DMS53 treated with DMSO at 0.1 percent for 48 hours (cell line): ENCODE data around the gene BIN1.
A peak's percentile ranks its signal among the peaks of the same experiment; 100 is the strongest.

Experiments used
- DNase-seq: peaks from one replicate; lab custom pipeline; 2025; ENCODE audit not compliant: unreplicated experiment; lab: John Stamatoyannopoulos, UW

The BIN1 gene

GRCh38 chr2:127058954-127059252, 48.1 kb downstream of the BIN1 start:
- no peak for DNase-seq

DNA sequence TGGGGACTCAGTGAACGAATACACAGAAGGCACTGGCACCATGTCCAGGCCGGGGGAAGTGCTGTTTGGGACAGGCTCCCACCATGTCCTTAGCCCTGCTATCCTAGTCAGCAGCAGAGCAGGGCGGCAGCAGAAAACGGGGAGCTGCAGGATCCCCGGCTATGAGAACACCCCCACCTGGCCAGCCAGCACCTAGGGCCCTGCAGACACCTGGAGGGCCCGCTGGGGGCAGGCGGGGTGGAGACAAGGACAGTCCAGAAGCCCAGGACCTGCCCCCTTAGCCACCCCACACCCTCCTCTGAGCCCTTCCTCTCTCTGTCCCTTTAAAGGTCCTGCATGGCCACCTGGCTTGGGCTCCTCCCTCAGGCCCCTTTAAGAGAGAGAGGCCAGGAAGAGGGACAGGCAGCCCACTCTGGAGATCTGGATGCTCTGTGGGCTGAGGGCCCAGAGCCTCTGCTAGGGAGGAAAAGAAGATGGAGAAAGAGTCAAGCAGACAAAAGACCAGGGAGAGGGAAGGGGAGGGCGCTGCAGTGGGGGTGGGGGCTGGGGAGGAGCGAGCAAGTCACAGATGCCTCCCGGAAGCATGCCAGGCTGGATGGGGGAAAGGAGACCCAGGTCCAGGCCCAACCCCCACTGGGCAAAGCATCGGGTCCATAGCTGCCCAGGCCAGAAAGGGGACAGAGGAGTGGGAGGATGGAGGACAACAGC, 48.6 kb downstream of the BIN1 start:
- DNase-seq, result no peak

- no peak for DNase-seq
These were observed 49.3 kb downstream of the BIN1 start for GRCh38 chr2:127057371-127058245.

DNA sequence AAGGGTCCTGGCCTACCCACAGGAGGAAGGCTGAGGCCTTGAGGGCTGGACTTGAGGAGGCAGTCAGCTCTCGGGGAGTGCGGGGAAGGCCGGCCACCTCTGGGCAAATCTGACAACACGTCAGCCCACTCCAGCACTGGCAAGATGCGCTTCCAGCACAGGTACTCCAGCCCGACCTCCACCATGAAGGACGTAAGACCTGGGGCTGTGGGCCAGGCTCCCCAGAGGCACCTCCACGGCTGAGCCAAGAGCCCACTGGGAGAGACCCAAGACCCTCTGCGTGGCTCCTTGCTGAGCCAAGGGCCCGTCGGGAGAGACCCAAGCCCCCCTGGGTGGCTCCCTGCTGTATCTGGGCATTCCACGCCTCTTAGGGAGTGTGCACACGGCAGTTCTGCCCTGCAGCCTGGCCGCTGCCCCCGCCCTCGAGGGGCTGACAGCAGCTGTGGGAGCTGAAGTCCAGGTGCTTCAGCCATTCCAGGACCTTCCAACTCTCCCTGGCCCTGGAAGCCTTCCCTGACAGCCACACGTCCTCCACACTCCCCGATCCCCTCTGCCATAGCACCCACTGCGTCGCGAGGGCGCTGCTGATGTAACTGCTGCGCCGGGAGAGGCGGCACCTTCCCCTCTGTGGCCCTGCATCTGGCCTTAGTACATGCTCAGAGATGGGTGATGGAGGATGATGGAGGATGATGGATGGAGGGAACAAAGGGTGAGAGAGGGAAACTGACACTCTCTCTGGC, 50.2 kb downstream of the BIN1 start:
- no peak for DNase-seq

GRCh38 chr2:127056086-127056485, 50.9 kb downstream of the BIN1 start:
- DNase-seq, result no peak

- no peak for DNase-seq
These were observed 51.2 kb downstream of the BIN1 start for GRCh38 chr2:127055786-127056076.

DNA sequence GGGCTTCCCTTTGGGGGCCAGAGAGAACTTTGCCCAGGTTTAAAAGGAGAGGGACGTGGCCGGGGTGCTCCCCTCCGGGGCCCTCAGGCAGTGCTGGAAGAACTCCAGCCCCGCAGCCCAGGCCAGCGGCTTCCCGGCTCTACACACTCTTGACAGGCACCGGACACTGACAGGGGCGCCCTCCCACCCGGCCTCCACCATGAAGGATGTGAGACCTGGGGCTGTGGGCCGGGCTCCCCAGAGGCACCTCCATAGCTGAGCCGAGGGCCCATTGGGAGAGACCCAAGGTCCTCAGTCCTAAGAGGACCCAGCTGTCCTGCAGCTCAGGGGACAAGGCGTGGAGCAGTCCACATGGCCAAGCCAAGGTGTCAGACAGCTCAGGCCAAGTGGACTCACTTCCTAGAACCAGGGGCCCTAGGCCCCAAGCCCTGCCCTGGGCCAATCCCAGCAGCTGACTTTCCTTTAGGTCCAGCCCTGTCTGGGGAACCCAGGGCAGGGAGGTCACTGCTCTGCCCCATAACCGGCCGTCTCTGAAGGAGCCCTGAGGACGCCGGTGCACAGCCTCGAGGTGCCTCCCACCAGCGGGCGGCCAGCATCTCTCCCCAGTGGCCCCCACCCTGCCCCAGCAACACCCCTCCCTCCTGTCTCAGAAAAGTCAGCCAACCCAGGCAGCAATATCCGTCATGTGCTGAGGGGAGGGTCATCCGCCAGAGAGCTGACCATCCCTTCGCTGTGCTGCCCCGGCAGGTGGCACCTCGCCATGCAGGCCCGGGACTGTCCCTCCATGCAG, 51.8 kb downstream of the BIN1 start:
- no peak for DNase-seq

GRCh38 chr2:127054604-127054930, 52.4 kb downstream of the BIN1 start:
- no peak for DNase-seq

DNA sequence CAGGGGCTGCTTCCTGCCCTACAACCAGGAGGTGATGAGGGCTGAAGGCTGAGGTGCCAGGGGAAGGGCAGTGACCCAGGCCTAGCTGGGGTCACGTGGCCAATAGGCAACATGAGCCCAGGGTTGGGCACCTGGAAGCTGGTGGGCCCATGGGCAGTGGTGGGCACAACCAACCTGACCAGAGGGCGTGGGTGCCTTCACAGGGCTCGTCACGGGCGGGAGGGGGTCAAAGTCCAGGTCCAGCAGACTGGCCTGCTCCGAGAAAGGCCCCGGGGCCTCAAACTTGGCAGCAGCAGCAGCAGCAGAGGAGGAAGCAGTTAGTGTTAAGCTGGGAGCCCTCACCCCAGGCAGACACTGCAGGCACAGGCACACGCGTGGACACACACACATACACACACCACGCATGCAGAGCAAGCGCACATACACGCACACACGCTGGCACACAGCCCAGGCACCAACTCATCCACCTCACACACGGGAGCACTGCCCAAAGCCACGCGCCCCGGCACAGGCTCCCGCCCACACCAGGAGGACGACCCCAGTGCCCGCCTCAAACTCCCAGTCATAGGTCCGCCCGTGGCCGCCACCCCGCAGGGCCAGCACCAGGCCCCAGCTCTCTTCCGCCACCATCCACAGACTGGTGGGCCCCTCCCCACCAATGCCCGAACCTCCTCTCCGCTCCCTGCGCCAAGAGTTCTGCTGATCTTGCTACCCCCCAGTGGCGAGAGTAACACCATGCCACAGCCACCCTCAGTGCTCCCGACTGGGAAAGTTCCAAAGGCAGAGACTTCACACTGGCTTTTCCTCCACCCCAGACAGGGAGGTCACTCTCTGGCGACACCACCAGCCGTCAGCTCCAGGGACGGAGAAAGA, 53.0 kb downstream of the BIN1 start:
- no peak for DNase-seq

DNA sequence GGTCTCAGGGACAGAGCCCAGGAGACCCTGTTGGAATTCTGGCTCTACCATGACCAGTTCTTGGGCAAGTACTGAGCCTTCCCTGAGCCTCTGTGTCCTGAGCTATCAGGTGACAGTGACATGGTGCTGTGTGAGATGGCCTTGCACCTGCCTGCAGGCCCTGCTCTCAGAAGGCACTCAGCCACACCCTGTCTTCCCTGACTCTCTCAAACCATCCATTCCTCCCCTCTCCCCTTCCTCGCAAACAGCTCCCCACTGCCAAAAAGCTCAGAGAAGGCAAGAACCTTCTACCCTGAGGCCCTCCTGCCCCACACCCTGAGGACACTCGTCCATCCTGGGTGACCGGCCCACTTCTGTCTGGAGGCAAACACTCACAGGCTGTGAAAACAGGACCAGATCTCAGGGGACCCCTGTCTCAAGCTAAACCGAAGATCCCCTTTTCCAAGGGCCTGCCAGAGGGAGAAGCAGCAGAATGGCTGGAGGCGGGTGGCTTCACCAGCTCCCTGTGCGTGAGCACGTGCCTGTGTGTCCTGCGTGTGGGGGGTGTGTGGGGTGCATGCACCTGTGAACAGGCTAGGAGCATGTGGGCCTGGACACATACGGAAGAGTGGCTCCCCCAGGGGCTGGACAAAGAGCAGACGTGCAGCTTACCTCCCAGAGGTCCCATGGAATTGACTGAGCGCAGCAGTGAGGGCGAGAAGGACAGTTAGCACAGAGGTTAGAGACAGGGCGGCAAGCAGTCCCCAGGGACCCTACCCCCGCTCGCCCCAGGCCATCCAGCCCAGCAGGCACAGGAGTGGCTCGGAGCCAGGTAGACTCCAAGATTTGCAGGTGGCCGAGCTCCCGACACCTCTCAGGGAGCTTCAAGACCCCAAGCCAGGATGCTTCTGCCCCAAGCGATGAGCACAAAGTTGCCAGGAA, 53.9 kb downstream of the BIN1 start:
- DNase-seq, result peak; percentile 8

DNA sequence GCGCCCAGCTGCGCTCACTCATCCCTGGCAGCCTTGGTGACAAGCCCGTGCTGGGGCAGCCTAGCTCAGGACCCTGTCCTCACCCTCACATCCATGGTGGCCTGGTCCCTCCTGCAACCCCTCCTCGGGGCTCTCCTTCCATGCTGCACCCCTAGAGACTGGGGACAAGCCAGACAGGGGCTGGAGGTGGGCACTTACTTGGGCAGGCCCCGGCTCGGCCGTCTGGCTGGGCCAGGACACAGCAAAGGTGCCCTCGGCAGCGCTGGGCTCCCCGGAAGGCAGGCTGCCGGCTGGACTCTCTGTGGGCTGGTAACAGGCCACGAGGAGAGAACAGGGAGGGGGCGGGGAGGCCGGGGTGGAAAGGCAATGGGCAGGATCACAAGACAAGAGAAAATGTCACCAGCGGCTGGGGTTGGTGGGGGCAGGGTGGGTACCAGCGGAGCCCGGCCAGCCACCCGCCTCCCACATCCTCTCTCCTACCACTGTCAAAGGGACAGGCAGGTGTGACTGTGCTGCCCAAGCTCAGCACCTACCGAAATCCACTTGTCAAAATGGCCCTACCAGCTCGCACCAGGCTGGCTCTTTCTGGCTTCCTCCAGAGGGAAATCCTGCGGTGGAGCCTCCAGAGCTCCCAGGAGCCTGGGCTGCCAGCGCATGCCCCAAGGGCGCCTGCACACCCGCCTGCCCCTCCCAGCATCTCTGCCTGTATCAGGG, 54.7 kb downstream of the BIN1 start:
- DNase-seq, result no peak

DNA sequence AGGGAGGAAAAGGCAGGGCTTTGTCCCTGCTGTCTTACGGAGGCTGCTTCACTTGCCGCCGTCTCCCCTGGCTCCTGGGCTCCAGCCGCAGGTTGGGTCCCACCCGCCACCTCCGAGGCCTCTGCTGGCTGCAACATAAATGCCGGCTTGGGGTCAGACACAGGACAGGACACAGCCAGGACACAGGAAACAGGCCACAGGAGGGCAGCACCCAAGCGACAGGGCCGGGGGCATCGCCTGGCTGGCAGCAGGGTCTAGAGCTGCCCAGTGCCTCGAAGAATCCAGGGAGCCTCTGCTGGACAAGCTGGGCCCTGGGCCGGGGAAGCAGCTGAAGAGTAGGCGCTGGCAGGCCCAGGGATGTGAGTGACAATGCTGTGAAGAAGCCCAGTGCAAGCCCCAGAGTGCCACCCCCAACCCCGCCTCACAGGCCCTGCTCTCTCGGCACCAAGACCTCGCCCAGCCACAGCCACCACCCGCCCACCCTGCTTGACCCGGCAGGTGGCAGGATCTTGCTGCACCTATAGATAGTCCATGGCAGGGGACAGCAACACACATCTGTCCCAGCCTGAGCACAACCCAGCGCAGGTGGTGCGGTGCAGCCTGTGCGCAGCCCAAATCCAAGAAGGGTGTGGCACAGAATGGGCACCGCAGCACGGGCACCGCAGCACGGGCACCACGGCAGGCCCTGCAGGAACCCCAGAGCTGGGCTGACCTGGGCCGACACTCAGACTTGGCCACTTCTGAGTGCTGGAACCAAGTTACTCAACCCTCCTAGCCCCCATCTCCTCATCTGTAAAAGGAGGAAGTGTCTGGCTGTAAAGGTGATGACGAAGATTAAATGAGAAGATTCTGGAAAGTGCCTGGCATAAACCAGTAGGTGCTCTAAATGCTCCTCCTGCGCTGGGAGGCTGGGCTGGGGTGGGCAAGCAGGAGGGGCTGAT, 55.6 kb downstream of the BIN1 start:
- DNase-seq, result no peak

GRCh38 chr2:127050803-127051115, 56.2 kb downstream of the BIN1 start:
- DNase-seq, result no peak

- peak; percentile 60 for DNase-seq
These were observed 56.8 kb downstream of the BIN1 start for GRCh38 chr2:127049927-127050802.

DNA sequence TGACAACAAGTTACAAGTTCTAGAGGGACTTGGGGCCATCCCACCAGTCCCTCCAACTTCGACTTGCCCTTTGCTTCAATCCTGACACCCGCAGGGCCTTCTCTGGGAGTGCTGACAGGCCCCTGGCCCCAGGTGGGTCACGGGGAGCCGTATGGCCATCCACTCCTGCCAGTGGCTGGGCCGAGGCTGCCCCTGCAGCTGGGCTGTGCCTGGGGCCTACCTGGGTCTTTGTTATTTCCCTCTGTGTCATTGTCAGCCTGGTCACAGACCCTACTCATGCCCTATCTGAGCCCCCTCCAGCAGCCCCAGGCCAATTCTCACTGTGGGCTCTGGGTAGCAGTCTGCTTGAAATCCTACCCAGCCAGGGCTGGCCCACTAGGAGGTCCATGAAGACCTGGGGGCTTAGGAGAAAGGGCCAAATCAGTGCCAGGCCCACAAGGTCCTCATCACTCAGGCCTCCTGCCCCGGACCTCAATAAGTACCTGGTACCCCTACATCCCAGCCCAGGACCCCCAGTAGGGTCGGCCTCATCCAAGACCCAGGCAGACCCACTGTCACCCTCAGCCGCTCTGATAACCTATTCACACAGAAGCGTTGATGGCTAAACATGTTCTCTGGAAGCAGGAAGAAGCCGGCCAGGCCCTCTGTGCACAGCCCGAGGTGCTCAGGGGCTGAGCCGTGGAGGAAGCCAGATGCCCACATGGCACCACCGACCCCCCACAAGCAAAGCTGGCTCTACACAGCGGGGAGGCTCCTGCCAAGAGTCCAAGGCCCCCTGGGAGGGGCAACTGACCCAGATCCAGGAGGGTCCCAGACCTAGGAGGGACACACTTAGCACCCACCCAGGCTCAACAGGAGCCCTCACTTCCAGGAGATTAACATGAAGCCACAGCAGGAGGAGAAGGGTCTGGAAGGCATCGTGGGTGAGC, 57.7 kb downstream of the BIN1 start:
- DNase-seq, result no peak

DNA sequence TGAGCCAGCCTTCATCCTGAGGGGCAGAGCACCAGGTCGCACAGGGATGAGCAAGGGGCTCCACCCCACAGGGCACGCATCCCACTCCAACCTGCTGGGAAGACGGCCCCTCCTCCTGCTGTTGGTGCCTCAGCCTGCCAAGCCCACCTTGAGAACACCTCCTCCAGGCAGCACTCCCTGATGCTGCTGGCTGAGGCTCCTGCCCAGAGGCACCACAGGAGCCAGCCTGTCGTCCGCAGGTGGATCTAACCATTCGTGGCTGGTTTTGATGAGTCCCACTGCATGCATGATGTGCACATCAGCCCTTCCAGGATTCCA, 58.4 kb downstream of the BIN1 start:
- DNase-seq, result no peak
